Smooth muscle cell (in vitro differentiated cells): ENCODE measurements around the gene ADRA2B. TPM values are rescaled to one million over a fixed set of nuclear protein-coding genes. Genes with fewer than 3 reads are reported as not detected.

Experiments
- DNase-seq: peaks from one replicate; lab custom pipeline; 2025; ENCODE audit not compliant: unreplicated experiment; lab: John Stamatoyannopoulos, UW
- H2AFZ ChIP-seq: fragments of 200-600 bp; sonication (generic); 2 replicates; pipeline ENCODE4 v1.6.0; 2016; ENCODE audit warnings: antibody characterized with exemption, low read depth, mild to moderate bottlenecking
- H3F3A ChIP-seq: fragments of 200-600 bp; sonication (generic); 2 replicates; pipeline ENCODE4 v1.6.0; 2017; ENCODE audit warnings: antibody characterized with exemption, low read depth
- H3K27ac ChIP-seq: fragments of 200-600 bp; sonication (generic); 2 replicates; pipeline ENCODE4 v1.5.1; 2016; ENCODE audit warnings: low read depth, mild to moderate bottlenecking
- H3K27me3 ChIP-seq: fragments of 200-600 bp; sonication (generic); 2 replicates; pipeline ENCODE4 v1.6.1; 2016; ENCODE audit warnings: low read depth, mild to moderate bottlenecking
- H3K36me3 ChIP-seq: fragments of 200-600 bp; sonication (generic); 2 replicates; pipeline ENCODE4 v1.5.1; 2016; ENCODE audit warnings: low read depth
- H3K4me1 ChIP-seq: fragments of 200-600 bp; sonication (generic); 2 replicates; pipeline ENCODE4 v1.5.1; 2016; ENCODE audit warnings: low read depth
- H3K4me2 ChIP-seq: fragments of 200-600 bp; sonication (generic); 2 replicates; pipeline ENCODE4 v1.6.0; 2016; ENCODE audit warnings: mild to moderate bottlenecking
- H3K4me3 ChIP-seq: fragments of 200-600 bp; sonication (generic); 2 replicates; pipeline ENCODE4 v1.5.1; 2016; ENCODE audit warnings: mild to moderate bottlenecking
- H3K79me2 ChIP-seq: fragments of 200-600 bp; sonication (generic); 2 replicates; pipeline ENCODE4 v1.6.0; 2016; ENCODE audit warnings: low read depth, mild to moderate bottlenecking
- H3K9ac ChIP-seq: fragments of 200-600 bp; sonication (generic); 2 replicates; pipeline ENCODE4 v1.6.0; 2016; ENCODE audit warnings: low read depth
- H3K9me3 ChIP-seq: fragments of 200-600 bp; sonication (generic); replicated peaks from 2 replicates; pipeline ENCODE4 v1.5.1; 2016; ENCODE audit warnings: low read depth
- H4K20me1 ChIP-seq: fragments of 200-600 bp; sonication (generic); 2 replicates; pipeline ENCODE4 v1.6.0; 2016; ENCODE audit warnings: low read depth
- WGBS: methylation state at CpG from one replicate; pipeline ENCODE4 v1.1.7; 2016; ENCODE audit warnings: low lambda C conversion rate; 5-methylcytosine and 5-hydroxymethylcytosine counted together
- polyA plus RNA-seq: library from polyadenylated mRNA; unstranded; fragments of >200 nt; fragmentation: Nextera tagmentation; extraction: Ambion mirVana; gene quantifications from 2 replicates; pipeline ENCODE4 v1.2.1, GENCODE V29; 2016
- total RNA-seq: library from RNA; depleted of rRNA; stranded (reverse); fragments of >200 nt; gene quantifications from 2 replicates; pipeline ENCODE4 v1.2.3, GENCODE V29; 2014
- TF ChIP-seq, protein P1 (sequence below): fragments of 200-600 bp; sonication (generic); IDR thresholded peaks from 2 replicates; pipeline ENCODE4 v1.5.1; 2017; ENCODE audit warnings: borderline replicate concordance, mild to moderate bottlenecking, antibody characterized with exemption; ENCODE audit not compliant: insufficient read depth, poor library complexity, severe bottlenecking

Gene ADRA2B
- total and polyA plus RNA-seq, 2 experiments from 2014 or later, result 0.06 to 1.2 TPM

DNA sequence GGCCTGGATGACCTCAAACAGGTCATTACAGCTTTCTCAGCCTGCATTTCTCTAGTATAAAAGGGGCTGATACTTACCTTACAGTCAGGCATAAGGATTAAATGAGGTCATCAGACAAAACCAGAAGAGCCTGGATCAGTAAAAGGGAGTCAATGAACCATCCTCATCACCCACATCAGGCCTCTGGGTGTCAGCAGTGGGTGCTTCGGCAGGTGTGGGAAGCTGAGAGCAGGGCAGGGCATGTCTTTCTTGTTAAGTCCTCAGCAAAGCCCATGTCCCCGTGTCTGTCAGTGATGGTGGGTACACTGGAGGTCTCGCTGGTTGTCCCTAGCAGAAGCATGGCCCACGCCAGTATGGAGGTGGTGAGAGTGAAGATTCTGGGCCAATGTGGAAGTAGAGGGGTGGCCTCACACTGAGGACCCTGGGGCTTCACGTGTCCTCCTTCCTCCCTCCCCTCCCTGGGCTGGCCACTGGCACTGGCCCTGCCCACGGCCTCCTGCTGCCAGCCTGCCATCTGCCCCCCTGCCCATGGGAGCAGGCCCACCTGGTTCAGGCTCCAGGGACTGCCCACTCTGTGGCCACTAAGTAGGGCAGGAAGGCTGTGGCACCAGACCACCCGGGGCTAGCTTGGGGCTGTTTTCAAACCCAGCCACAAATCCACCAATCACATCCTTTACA is 4.4 kb downstream of the ADRA2B start:
- H3K9me3 ChIP-seq, result no peaks in the 10 kb centered on the region
- DNase-seq, result no peak
- H3K9ac ChIP-seq, result no peak overlapping the region
- H3F3A ChIP-seq, result no peaks in the 10 kb centered on the region
- H3K79me2 ChIP-seq, result no peaks in the 10 kb centered on the region
- H3K4me1 ChIP-seq, result peaks cover 18% of the 10 kb centered on the region
- TF ChIP-seq, protein P1, sequence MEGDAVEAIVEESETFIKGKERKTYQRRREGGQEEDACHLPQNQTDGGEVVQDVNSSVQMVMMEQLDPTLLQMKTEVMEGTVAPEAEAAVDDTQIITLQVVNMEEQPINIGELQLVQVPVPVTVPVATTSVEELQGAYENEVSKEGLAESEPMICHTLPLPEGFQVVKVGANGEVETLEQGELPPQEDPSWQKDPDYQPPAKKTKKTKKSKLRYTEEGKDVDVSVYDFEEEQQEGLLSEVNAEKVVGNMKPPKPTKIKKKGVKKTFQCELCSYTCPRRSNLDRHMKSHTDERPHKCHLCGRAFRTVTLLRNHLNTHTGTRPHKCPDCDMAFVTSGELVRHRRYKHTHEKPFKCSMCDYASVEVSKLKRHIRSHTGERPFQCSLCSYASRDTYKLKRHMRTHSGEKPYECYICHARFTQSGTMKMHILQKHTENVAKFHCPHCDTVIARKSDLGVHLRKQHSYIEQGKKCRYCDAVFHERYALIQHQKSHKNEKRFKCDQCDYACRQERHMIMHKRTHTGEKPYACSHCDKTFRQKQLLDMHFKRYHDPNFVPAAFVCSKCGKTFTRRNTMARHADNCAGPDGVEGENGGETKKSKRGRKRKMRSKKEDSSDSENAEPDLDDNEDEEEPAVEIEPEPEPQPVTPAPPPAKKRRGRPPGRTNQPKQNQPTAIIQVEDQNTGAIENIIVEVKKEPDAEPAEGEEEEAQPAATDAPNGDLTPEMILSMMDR, result no peak
- no peak overlapping the region for H3K4me2 ChIP-seq
- no peak overlapping the region for H2AFZ ChIP-seq
- no peak overlapping the region for H3K27ac ChIP-seq
- H3K36me3 ChIP-seq, result no peaks in the 10 kb centered on the region
- H3K4me3 ChIP-seq, result no peak overlapping the region
- WGBS, result 84% methylated on average over 6 of the region's 7 CpGs
- no peaks in the 10 kb centered on the region for H4K20me1 ChIP-seq
- peaks cover 34% of the 10 kb centered on the region for H3K27me3 ChIP-seq

DNA sequence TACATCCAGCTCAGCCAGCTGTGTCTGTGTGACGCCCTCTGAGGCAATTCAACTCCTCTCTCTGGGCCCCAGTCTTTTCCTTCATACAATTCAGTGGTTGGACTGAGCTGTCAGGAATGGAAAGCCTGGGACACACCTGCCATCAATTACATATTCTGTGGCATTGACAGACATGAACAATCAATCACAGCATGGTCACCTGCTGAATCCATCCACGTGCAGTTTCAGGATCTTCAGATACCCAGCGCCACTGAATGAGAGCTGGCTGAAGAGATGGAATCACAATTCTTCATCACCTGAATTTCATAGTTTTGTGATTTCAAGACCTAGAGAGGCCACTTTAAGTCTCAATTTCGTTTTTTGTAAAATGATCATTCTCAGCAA is 5.1 kb downstream of the ADRA2B start:
- Histone ChIP-seq H3K36me3 (no peaks in the 10 kb centered on the region), H3K4me1 (peaks cover 17% of the 10 kb centered on the region), H3K27ac (no peak overlapping the region), H3K9ac (no peak overlapping the region), H3K9me3 (no peaks in the 10 kb centered on the region), H4K20me1 (no peaks in the 10 kb centered on the region), H3K27me3 (peaks cover 27% of the 10 kb centered on the region), H3K79me2 (no peaks in the 10 kb centered on the region), H3F3A (no peaks in the 10 kb centered on the region), H3K4me2 (no peak overlapping the region), H3K4me3 (no peak overlapping the region), H2AFZ (no peak overlapping the region)
- TF ChIP-seq, protein P1, result no peak
- DNase-seq, result no peak
- 71% methylated on average over 4 of the region's 4 CpGs for WGBS

DNA sequence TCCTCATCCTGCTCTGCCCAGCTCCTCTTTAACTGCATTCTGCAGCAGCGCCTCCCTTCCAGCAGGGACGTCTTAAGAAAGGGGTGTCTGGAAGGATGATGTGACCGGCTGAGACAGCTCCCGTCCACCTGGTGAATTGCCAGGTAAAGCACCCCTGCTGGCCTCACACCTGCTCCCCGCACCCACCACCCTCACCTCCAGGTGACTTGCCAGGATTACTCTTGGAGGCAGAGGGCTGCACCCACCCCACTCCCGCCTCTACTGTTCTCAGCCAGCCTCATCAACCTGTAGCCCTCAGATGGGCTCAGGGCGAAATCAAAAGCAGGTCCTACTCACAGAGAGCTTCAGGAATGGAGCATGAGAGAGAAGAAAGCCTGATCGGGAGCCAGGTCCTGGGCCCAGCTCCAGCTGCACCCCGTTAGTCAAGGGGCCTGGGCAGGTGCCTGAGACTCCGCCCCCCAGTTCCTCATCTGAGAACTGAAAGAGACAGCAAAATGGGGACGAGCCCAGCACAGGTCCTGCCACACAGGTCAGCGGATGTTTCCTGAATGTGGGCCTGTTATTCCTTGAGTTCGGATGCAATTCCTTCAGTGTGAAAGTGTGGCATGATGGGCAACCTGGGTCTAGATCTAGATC is 5.6 kb downstream of the ADRA2B start:
- no peak for DNase-seq
- H3F3A ChIP-seq, result no peaks in the 10 kb centered on the region
- H4K20me1 ChIP-seq, result no peaks in the 10 kb centered on the region
- H3K9ac ChIP-seq, result no peak overlapping the region
- no peak overlapping the region for H3K4me2 ChIP-seq
- no peaks in the 10 kb centered on the region for H3K9me3 ChIP-seq
- H3K36me3 ChIP-seq, result no peaks in the 10 kb centered on the region
- no peak overlapping the region for H2AFZ ChIP-seq
- 84% methylated on average over 13 of the region's 13 CpGs for WGBS
- TF ChIP-seq, protein P1, result no peak
- H3K27me3 ChIP-seq, result peaks cover 22% of the 10 kb centered on the region
- no peak overlapping the region for H3K4me3 ChIP-seq
- H3K79me2 ChIP-seq, result no peaks in the 10 kb centered on the region
- H3K27ac ChIP-seq, result no peak overlapping the region
- peaks cover 15% of the 10 kb centered on the region for H3K4me1 ChIP-seq

- TF ChIP-seq, protein P1, result no peak
- H3K4me3 ChIP-seq, result no peak overlapping the region
- H3K4me1 ChIP-seq, result peaks cover 15% of the 10 kb centered on the region
- H3K4me2 ChIP-seq, result no peak overlapping the region
- no peak overlapping the region for H2AFZ ChIP-seq
- H3K79me2 ChIP-seq, result no peaks in the 10 kb centered on the region
- 96% methylated on average over 3 of the region's 3 CpGs for WGBS
- H3K36me3 ChIP-seq, result no peaks in the 10 kb centered on the region
- H3K27me3 ChIP-seq, result peaks cover 15% of the 10 kb centered on the region
- H3F3A ChIP-seq, result no peaks in the 10 kb centered on the region
- DNase-seq, result no peak
- H4K20me1 ChIP-seq, result no peaks in the 10 kb centered on the region
- H3K9me3 ChIP-seq, result no peaks in the 10 kb centered on the region
- H3K27ac ChIP-seq, result no peak overlapping the region
- H3K9ac ChIP-seq, result no peak overlapping the region
Observed at GRCh38 chr2:96109931-96110511, 6.3 kb downstream of the ADRA2B start.
